Stimulated activated naive CD8-positive, alpha-beta T cell treated with anti-CD3 and anti-CD28 coated beads, Interleukin-15, amount 100 ng/mL, for 72 hours (primary cell): ENCODE results near the gene KCNK1.

Experiments
- ATAC-seq: fragments of 150-1000 bp; cut with Tn5 transposase; 2 replicates; pipeline ENCODE4 v1.10.0; 2021; ENCODE audit warnings: mild to moderate bottlenecking, moderate library complexity
- DNase-seq, 2 donors: peaks; one replicate each; pipeline ENCODE4 v3.0.0; 2021 to 2022
- H3K27ac Mint-ChIP-seq, 2 donors: one replicate each; pipeline ENCODE4 v1.8.0; 2022; ENCODE audit warnings: mild to moderate bottlenecking in 2 of 2, mixed read lengths in 2 of 2, moderate library complexity in 2 of 2
- H3K27me3 Mint-ChIP-seq: one replicate; pipeline ENCODE4 v1.8.0; 2022; ENCODE audit warnings: mixed read lengths
- H3K4me1 Mint-ChIP-seq: one replicate; pipeline ENCODE4 v1.8.0; 2022; ENCODE audit warnings: mild to moderate bottlenecking, mixed read lengths
- H3K4me3 Mint-ChIP-seq, 2 donors: one replicate each; pipeline ENCODE4 v1.8.0; 2022; ENCODE audit warnings: mild to moderate bottlenecking in 2 of 2, mixed read lengths in 2 of 2, moderate library complexity in 1 of 2
- H3K9me3 Mint-ChIP-seq, 2 donors: one replicate each; pipeline ENCODE4 v1.8.0; 2022; ENCODE audit warnings: mixed read lengths in 2 of 2

Gene KCNK1

DNA sequence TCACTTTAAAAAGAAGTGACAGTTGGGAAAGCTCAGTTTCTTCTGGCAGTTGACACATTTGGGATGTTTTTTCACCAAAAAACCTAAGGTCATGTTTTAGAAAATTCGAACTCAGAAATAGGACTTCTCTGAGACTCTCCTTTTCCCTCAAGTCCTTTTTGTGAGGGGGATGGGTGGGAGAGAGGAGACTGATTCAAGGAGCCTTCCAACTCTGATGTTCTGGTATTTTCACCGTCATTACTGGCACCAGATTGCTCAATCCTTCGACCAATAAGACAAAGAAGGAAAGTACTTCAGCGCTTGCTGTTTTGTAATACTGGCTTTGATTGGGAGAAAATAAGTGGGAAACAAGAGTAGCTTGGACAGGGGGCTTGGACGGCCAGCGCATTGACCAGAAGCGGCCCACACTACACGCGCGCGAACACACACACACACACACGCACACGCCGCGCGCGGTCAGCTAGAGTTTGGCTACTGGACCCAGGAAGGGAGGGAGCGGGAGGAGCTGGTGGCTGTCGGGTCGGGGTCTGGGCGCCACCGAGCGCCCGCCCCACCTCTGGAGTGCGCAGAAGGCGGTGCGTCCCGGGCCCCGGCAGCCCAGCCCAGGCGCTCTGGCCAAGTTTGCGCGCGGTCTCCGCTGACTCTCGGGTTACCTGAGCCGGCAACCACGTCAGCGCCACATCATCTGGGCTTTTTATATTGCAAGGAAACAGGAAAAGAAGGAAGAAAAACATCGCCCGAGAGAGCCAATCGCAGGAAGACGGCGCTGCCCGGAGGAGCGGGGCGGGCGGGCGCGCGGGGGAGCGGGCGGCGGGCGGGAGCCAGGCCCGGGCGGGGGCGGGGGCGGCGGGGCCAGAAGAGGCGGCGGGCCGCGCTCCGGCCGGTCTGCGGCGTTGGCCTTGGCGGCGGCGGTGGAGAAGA lies at the start of gene KCNK1:
KCNK1 (plus strand) TSS at position 855 of the 921 bp plus-strand sequence; CDS start at position 921, 66 bp downstream.
- no peaks in the 10 kb centered on the region for H3K9me3 Mint-ChIP-seq
- no peak for DNase-seq
- H3K4me3 Mint-ChIP-seq, result peak within 1 kb of the TSS; percentile 24 to 67
- no peak within 1 kb of the TSS for H3K27ac Mint-ChIP-seq
- peaks cover 6% of the 10 kb centered on the region for H3K4me1 Mint-ChIP-seq
- ATAC-seq, result peak; percentile 42
- peaks cover 92% of the 10 kb centered on the region for H3K27me3 Mint-ChIP-seq

- Mint-ChIP-seq H3K4me1 (no peaks in the 10 kb centered on the region), H3K27ac (no peak overlapping the region), H3K4me3 (no peak overlapping the region), H3K27me3 (no peaks in the 10 kb centered on the region), H3K9me3 (peaks cover 7 to 15% of the 10 kb centered on the region in 2 donors)
- DNase-seq, result no peak
- ATAC-seq, result no peak
Measured at GRCh38 chr1:233565313-233565712, 48.6 kb upstream of the KCNK1 start.

GRCh38 chr1:233566886-233567285 lies 47.0 kb upstream of the KCNK1 start:
- ATAC-seq (no peak), DNase-seq (no peak)
- Mint-ChIP-seq H3K4me1 (no peaks in the 10 kb centered on the region), H3K9me3 (peaks cover 4% of the 10 kb centered on the region in 2 donors), H3K27me3 (no peaks in the 10 kb centered on the region), H3K27ac (no peak overlapping the region), H3K4me3 (no peak overlapping the region)

DNA sequence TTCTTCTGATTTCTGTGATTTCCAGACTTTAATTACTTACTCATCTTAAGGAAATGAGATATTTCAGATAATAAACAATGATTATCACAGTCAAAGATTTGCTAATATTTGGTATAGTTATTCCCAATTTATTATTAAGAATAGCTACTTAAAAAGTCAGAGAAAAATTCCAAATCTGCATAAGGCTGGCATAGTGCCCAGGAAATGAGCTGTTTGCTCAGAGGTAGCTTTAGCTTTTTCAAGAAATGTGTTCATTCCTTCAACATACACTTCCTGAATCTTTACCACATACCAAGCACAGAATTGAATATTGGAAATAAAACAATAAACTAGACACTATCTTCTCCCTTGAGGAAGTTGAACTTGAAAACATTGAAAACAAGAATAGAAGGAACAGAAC lies 44.3 kb upstream of the KCNK1 start:
- DNase-seq (no peak), ATAC-seq (no peak)
- H3K4me1 Mint-ChIP-seq, result no peaks in the 10 kb centered on the region
- H3K4me3 Mint-ChIP-seq, result no peak overlapping the region
- no peak overlapping the region for H3K27ac Mint-ChIP-seq
- H3K27me3 Mint-ChIP-seq, result peaks cover 10% of the 10 kb centered on the region
- no peaks in the 10 kb centered on the region for H3K9me3 Mint-ChIP-seq

DNA sequence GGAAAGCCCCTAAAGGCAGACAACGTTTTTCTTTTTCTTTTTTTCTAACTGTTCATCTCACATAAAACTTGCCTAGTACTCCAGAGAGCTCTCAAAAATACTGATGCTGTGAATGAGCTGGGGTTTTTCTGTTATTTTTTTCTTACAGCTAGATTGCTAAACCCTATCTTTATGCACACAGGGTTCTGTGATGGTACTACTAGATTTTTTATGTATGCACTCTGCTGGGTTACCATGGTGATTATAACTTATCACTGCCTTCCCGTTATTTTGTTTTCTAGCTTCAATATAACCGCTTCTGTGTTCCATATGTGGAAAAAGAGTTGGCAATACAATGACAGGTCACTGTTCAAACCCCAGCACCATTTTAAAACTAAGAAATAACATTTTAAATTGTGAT lies 43.7 kb upstream of the KCNK1 start:
- DNase-seq, result no peak
- Mint-ChIP-seq H3K27me3 (peaks cover 10% of the 10 kb centered on the region), H3K9me3 (no peaks in the 10 kb centered on the region), H3K27ac (no peak overlapping the region), H3K4me3 (no peak overlapping the region), H3K4me1 (no peaks in the 10 kb centered on the region)
- no peak for ATAC-seq

DNA sequence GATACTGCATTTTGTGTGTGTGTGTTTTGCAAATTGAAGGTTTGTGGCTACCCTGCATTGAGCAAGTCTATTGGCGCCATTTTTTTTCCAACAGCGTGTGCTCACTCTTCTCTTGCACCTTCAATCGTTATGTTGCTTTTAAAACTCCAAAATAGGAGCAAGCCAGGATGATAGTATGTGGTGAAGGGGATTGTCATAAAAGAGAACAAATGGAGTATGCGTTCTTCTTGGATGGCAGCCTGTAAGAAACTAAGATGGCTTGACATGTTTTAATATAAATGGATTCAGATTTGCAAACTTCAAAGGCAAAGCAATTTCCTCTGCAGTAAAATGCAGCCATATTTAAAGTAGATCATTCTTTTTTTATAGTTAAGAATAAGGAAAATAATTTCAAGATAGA lies 43.2 kb upstream of the KCNK1 start:
- no peaks in the 10 kb centered on the region for H3K9me3 Mint-ChIP-seq
- ATAC-seq (no peak), DNase-seq (no peak)
- H3K27ac Mint-ChIP-seq, result no peak overlapping the region
- H3K4me3 Mint-ChIP-seq, result no peak overlapping the region
- H3K27me3 Mint-ChIP-seq, result peaks cover 11% of the 10 kb centered on the region
- no peaks in the 10 kb centered on the region for H3K4me1 Mint-ChIP-seq

- H3K4me3 Mint-ChIP-seq, result no peak overlapping the region
- H3K27me3 Mint-ChIP-seq, result peaks cover 15% of the 10 kb centered on the region
- H3K27ac Mint-ChIP-seq, result no peak overlapping the region
- no peaks in the 10 kb centered on the region for H3K9me3 Mint-ChIP-seq
- no peak for ATAC-seq
- no peaks in the 10 kb centered on the region for H3K4me1 Mint-ChIP-seq
- no peak for DNase-seq
Measured at GRCh38 chr1:233572896-233573295, 41.0 kb upstream of the KCNK1 start.

GRCh38 chr1:233575450-233575849 lies 38.5 kb upstream of the KCNK1 start:
- no peak for DNase-seq
- Mint-ChIP-seq H3K9me3 (peaks cover 0 to 8% of the 10 kb centered on the region in 2 donors), H3K4me1 (no peaks in the 10 kb centered on the region), H3K27me3 (peaks cover 23% of the 10 kb centered on the region), H3K27ac (no peak overlapping the region), H3K4me3 (no peak overlapping the region)
- no peak for ATAC-seq

DNA sequence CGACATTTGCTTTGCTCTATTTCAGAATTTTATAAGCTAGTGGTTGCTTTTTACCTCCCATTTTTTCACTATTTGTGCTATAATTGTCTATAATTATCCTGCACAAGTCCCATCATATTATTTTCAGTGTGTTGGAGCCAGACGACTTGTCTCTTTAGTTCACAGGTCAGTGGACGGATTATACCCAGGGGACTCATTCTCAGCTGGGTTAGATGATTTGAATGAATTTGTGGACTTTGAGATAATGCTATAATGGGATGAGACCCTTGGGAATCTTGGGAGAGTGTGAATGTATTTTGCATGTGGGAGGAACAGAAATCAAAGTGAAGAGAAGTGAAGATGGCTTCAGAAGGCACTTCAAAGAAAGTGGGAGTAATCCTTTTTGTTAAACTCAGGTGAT lies 31.5 kb upstream of the KCNK1 start:
- no peak overlapping the region for H3K27ac Mint-ChIP-seq
- no peak overlapping the region for H3K4me3 Mint-ChIP-seq
- no peak for DNase-seq
- peaks cover 34% of the 10 kb centered on the region for H3K27me3 Mint-ChIP-seq
- ATAC-seq, result no peak
- H3K4me1 Mint-ChIP-seq, result no peaks in the 10 kb centered on the region
- H3K9me3 Mint-ChIP-seq, result peaks cover 0 to 15% of the 10 kb centered on the region in 2 donors

GRCh38 chr1:233584376-233584775 lies 29.5 kb upstream of the KCNK1 start:
- no peak overlapping the region for H3K4me3 Mint-ChIP-seq

GRCh38 chr1:233584931-233585330 lies 29.0 kb upstream of the KCNK1 start:
- H3K9me3 Mint-ChIP-seq, result peaks cover 0 to 9% of the 10 kb centered on the region in 2 donors
- ATAC-seq, result no peak
- H3K4me1 Mint-ChIP-seq, result no peaks in the 10 kb centered on the region

More at GRCh38 chr1:233584376-233584775, 29.5 kb upstream of the KCNK1 start:
- no peak for ATAC-seq
- no peak for DNase-seq
- H3K9me3 Mint-ChIP-seq, result peaks cover 0 to 12% of the 10 kb centered on the region in 2 donors
- H3K27ac Mint-ChIP-seq, result no peak overlapping the region
- H3K4me1 Mint-ChIP-seq, result no peaks in the 10 kb centered on the region
- peaks cover 35% of the 10 kb centered on the region for H3K27me3 Mint-ChIP-seq

GRCh38 chr1:233586301-233586700 lies 27.6 kb upstream of the KCNK1 start:
- DNase-seq (no peak), ATAC-seq (no peak)
- Mint-ChIP-seq H3K4me3 (no peak overlapping the region), H3K9me3 (no peaks in the 10 kb centered on the region), H3K27ac (no peak overlapping the region), H3K4me1 (no peaks in the 10 kb centered on the region), H3K27me3 (peaks cover 25% of the 10 kb centered on the region)

More at GRCh38 chr1:233584931-233585330, 29.0 kb upstream of the KCNK1 start:
- no peak for DNase-seq
- H3K27ac Mint-ChIP-seq, result no peak overlapping the region
- H3K4me3 Mint-ChIP-seq, result no peak overlapping the region
- peaks cover 35% of the 10 kb centered on the region for H3K27me3 Mint-ChIP-seq

DNA sequence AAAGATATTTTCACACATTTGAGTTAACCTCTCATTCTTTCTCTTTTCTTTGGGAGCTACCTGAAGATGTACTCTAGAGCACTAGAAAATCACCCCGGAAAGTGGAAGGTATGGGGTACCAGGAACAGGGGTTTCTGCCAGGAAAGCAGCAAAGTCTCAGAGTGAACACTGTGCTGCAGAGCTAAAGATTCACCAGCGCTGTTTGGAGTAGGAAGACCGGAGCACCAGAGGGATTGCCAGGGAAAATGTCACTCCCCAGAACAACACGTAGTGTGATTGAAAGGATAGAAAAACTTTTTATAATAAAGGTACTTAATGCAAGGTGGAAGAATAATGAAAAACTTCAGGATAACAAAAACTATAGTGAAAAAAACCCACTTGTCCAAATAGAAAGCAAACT lies 26.7 kb upstream of the KCNK1 start:
- no peaks in the 10 kb centered on the region for H3K9me3 Mint-ChIP-seq
- H3K27me3 Mint-ChIP-seq, result peaks cover 23% of the 10 kb centered on the region
- H3K27ac Mint-ChIP-seq, result no peak overlapping the region
- no peak for ATAC-seq
- no peak overlapping the region for H3K4me3 Mint-ChIP-seq
- no peak for DNase-seq
- H3K4me1 Mint-ChIP-seq, result no peaks in the 10 kb centered on the region

DNA sequence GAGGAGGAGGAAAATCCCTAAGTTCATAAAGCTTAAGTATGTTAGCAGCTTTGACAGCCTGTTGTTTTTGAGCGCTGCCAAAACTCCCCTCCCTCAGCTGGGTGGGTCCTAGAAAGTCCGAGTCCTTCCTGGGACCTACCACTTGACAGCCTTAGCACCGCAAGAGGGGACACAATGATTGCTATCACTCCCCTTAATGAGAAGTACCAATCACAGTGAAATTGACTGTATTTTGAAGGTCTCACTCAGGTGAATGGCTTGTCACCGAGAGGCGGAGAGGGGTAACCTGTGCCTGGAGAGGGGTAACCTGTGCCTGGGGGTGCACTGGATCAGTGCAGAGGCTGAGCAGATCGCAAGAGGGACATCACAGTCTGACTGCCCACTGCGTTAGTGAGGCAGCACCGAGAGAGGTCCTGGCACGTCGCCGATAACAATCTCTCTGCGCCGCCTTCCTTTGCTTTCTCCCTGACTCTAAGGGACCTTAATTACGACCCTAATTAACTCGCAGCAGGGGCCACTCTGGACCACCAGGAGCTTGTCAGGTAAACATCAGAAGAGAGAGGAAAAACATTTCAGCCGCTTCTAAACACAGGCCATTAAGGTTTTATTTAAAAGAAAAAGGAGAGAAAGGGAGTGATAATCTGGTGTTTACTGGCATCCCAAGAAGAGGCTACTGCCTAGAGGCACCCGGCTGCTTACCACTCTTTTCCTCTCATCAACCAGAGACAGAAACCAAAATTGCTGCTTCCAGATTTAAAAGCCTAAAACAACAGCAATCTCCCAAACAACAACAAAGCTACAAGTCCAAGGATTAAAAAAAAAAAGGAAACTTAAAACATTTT lies 25.7 kb upstream of the KCNK1 start:
- Mint-ChIP-seq H3K4me1 (no peaks in the 10 kb centered on the region), H3K27me3 (peaks cover 23% of the 10 kb centered on the region), H3K4me3 (no peak overlapping the region), H3K27ac (no peak overlapping the region), H3K9me3 (no peaks in the 10 kb centered on the region)
- DNase-seq (no peak), ATAC-seq (no peak)

GRCh38 chr1:233597489-233597901 lies 16.4 kb upstream of the KCNK1 start:
- peaks cover 11% of the 10 kb centered on the region for H3K4me1 Mint-ChIP-seq
- DNase-seq (no peak), ATAC-seq (no peak)
- H3K27me3 Mint-ChIP-seq, result peaks cover 17% of the 10 kb centered on the region
- no peak overlapping the region for H3K4me3 Mint-ChIP-seq
- no peak overlapping the region for H3K27ac Mint-ChIP-seq
- peaks cover 0 to 7% of the 10 kb centered on the region in 2 donors for H3K9me3 Mint-ChIP-seq
